ENCODE measurements around the gene IL4.

IL4 gene

DNA sequence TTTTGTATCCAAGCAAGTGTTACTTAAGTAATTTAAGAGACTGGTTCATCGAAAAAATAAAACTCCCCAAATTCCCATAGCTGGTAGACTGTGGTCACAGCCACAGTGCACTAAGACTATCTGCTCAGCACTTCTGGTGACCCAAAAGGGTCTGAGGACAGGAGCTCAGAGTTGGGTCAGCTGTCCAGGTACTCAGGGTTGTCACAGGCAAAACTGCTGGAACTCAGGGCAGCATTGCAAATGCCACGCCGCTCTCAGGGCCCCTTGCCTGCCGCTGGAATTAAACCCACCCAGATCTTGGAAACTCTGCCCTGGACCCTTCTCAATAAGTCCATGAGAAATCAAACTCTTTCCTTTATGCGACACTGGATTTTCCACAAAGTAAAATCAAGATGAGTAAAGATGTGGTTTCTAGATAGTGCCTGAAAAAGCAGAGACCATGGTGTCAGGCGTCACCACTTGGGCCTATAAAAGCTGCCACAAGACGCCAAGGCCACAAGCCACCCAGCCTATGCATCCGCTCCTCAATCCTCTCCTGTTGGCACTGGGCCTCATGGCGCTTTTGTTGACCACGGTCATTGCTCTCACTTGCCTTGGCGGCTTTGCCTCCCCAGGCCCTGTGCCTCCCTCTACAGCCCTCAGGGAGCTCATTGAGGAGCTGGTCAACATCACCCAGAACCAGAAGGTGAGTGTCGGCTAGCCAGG lies 16.0 kb upstream of the IL4 start, which contains the start of gene IL13:
Gene IL13 (plus strand): TSS at position 498 of the 705 bp plus-strand sequence. CDS start 14 bp downstream, at position 512.
- H3K9ac ChIP-seq (ENCODE audit: low read depth in 1 of 2, low read length in 2 of 2): no peak within 1 kb of the TSS
- H3K27me3 ChIP-seq (ENCODE audit: control insufficient read depth in 1 of 2, insufficient read depth in 2 of 2, low read length in 2 of 2): peaks cover 7 to 8% of the 10 kb centered on the region in 2 donors
- peaks cover under 1 to 13% of the 10 kb centered on the region in 2 donors for H3K4me1 ChIP-seq (ENCODE audit: control insufficient read depth in 1 of 2, insufficient read depth in 2 of 2, low read length in 2 of 2)
- H3K9me3 ChIP-seq (ENCODE audit: control insufficient read depth in 1 of 2, low read length in 2 of 2): no peaks in the 10 kb centered on the region
- no peak within 1 kb of the TSS for H3K27ac ChIP-seq (ENCODE audit: low read depth, low read length)
- no peak within 1 kb of the TSS for H3K4me3 ChIP-seq (ENCODE audit: low read depth in 1 of 2, low read length in 2 of 2)
- H3K36me3 ChIP-seq (ENCODE audit: control insufficient read depth in 1 of 2, insufficient read depth in 2 of 2, low read length in 2 of 2): no peaks in the 10 kb centered on the region

DNA sequence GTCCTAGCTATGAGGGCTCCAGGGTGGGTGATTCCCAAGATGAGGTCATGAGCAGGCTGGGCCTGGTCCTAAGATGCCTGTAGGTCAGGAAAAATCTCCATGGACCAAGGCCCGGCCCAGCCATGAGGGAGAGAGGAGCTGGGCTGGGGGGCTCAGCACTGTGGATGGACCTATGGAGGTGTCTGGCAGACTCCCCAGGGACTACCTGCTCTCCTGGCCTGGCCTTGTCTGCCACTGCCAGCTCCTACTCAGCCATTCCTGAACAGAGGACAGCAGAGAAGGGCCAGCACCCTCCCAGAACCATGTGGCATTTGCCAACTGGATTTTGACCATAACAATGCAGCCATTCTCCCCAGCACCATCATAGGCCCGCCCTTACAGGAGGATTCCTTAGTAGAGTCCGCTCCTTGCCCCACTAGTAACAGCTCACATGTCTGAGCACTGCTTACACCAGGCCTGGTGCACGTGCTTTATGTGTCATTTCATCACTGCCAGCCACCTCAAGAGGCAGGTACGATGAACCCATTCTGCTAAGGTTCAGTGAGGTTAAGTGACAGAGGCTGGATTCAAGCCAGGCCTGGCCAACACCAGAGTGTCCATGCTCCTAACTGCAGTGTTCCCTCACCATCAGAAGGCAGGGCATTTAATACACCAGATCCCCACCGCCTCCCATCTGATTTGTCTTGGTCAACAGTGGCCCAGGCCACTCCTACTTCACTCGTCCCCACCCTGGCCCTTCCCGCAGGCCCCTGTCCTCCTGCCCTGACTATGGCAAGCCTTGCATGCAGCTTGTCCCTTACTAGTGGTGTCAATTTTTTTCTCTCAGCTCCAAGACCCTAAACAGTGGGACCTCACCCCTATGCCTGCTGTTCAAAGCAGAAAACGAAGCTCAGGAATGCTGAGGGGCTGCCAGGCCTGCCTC lies 15.1 kb upstream of the IL4 start:
- Histone ChIP-seq H3K27ac (ENCODE audit: low read depth, low read length) (no peak overlapping the region), H3K27me3 (ENCODE audit: control insufficient read depth in 1 of 2, insufficient read depth in 2 of 2, low read length in 2 of 2) (peaks cover 7 to 8% of the 10 kb centered on the region in 2 donors)

DNA sequence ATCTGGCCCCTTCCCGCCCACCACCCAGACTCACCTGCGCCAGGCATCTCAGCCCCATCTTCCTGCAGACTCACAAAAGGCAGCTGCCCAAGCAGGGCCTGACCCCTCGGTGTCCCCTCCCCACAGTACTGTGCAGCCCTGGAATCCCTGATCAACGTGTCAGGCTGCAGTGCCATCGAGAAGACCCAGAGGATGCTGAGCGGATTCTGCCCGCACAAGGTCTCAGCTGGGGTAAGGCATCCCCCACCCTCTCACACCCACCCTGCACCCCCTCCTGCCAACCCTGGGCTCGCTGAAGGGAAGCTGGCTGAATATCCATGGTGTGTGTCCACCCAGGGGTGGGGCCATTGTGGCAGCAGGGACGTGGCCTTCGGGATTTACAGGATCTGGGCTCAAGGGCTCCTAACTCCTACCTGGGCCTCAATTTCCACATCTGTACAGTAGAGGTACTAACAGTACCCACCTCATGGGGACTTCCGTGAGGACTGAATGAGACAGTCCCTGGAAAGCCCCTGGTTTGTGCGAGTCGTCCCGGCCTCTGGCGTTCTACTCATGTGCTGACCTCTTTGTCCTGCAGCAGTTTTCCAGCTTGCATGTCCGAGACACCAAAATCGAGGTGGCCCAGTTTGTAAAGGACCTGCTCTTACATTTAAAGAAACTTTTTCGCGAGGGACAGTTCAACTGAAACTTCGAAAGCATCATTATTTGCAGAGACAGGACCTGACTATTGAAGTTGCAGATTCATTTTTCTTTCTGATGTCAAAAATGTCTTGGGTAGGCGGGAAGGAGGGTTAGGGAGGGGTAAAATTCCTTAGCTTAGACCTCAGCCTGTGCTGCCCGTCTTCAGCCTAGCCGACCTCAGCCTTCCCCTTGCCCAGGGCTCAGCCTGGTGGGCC lies 13.9 kb upstream of the IL4 start:
- Histone ChIP-seq H3K4me3 (ENCODE audit: low read depth in 1 of 2, low read length in 2 of 2) (no peak overlapping the region), H3K27me3 (ENCODE audit: control insufficient read depth in 1 of 2, insufficient read depth in 2 of 2, low read length in 2 of 2) (peaks cover 7 to 8% of the 10 kb centered on the region in 2 donors), H3K9me3 (ENCODE audit: control insufficient read depth in 1 of 2, low read length in 2 of 2) (no peaks in the 10 kb centered on the region), H3K4me1 (ENCODE audit: control insufficient read depth in 1 of 2, insufficient read depth in 2 of 2, low read length in 2 of 2) (peaks cover 20 to 33% of the 10 kb centered on the region in 2 donors), H3K9ac (ENCODE audit: low read depth in 1 of 2, low read length in 2 of 2) (no peak overlapping the region), H3K36me3 (ENCODE audit: control insufficient read depth in 1 of 2, insufficient read depth in 2 of 2, low read length in 2 of 2) (no peaks in the 10 kb centered on the region), H3K27ac (ENCODE audit: low read depth, low read length) (no peak overlapping the region)

More for the DNA sequence above, 15.1 kb upstream of the IL4 start:
- Histone ChIP-seq H3K36me3 (ENCODE audit: control insufficient read depth in 1 of 2, insufficient read depth in 2 of 2, low read length in 2 of 2) (no peaks in the 10 kb centered on the region), H3K9me3 (ENCODE audit: control insufficient read depth in 1 of 2, low read length in 2 of 2) (no peaks in the 10 kb centered on the region), H3K4me1 (ENCODE audit: control insufficient read depth in 1 of 2, insufficient read depth in 2 of 2, low read length in 2 of 2) (peaks cover 8 to 21% of the 10 kb centered on the region in 2 donors), H3K4me3 (ENCODE audit: low read depth in 1 of 2, low read length in 2 of 2) (no peak overlapping the region), H3K9ac (ENCODE audit: low read depth in 1 of 2, low read length in 2 of 2) (no peak overlapping the region)

DNA sequence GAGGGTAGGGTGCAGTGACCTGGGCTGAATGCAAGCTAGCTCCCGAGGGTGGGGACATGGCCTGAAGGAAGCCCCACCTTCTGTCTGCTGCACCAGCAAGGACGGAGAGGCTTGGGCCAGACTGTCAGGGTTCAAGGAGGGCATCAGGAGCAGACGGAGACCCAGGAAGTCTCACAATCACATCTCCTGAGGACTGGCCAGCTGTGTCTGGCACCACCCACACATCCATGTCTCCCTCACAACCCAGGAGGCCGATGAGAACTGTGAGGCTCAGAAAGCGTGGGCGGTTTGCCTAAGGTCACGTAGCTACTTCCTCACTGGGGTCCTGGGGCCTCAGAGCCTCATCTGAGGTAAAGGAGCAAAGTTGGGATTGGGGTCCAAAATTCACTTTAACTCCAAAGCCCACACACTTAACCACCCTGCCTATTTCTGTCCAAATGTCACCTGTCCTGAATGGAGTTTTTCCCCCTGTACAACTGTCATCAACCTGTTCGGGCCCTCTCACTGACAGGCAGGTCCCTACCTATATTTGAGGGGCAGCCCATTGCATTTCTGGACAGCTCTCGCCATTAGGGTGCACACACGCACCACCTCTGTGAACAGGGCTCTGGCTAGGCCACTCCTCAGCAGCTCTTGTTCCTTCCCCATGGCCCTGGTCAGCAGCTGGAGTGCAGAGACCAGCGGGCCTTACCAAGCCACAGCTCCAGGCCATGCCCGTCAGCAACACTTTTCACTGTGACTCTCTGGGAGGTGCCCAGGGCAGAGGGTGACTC lies 12.4 kb upstream of the IL4 start:
- Histone ChIP-seq H3K27me3 (ENCODE audit: control insufficient read depth in 1 of 2, insufficient read depth in 2 of 2, low read length in 2 of 2) (peaks cover 2 to 4% of the 10 kb centered on the region in 2 donors), H3K9me3 (ENCODE audit: control insufficient read depth in 1 of 2, low read length in 2 of 2) (no peaks in the 10 kb centered on the region), H3K27ac (ENCODE audit: low read depth, low read length) (no peak overlapping the region), H3K9ac (ENCODE audit: low read depth in 1 of 2, low read length in 2 of 2) (no peak overlapping the region), H3K4me3 (ENCODE audit: low read depth in 1 of 2, low read length in 2 of 2) (no peak overlapping the region), H3K4me1 (ENCODE audit: control insufficient read depth in 1 of 2, insufficient read depth in 2 of 2, low read length in 2 of 2) (peaks cover 23 to 35% of the 10 kb centered on the region in 2 donors), H3K36me3 (ENCODE audit: control insufficient read depth in 1 of 2, insufficient read depth in 2 of 2, low read length in 2 of 2) (no peaks in the 10 kb centered on the region)

DNA sequence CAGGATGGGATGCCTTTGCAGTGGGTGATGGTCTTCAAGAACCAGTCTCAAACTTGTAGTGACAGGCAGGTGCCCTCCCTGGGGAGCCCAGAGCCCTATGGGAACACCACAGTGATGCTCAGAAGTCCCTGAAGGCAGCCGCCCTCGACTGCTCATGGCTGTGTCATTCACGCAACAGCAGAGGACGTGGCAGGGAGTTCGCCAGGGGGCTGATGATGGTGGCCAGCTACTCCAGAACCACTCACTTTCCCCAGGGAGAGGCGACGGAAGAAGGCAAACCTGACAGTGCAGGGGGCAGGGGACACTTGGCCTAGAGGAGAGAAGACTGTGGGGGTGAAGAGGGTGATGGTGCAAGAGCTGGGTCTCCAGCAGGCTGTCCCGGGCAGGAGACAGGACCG lies 11.8 kb upstream of the IL4 start:
- Histone ChIP-seq H3K27me3 (ENCODE audit: control insufficient read depth in 1 of 2, insufficient read depth in 2 of 2, low read length in 2 of 2) (no peaks in the 10 kb centered on the region), H3K9ac (ENCODE audit: low read depth in 1 of 2, low read length in 2 of 2) (no peak overlapping the region), H3K36me3 (ENCODE audit: control insufficient read depth in 1 of 2, insufficient read depth in 2 of 2, low read length in 2 of 2) (no peaks in the 10 kb centered on the region), H3K4me3 (ENCODE audit: low read depth in 1 of 2, low read length in 2 of 2) (no peak overlapping the region), H3K4me1 (ENCODE audit: control insufficient read depth in 1 of 2, insufficient read depth in 2 of 2, low read length in 2 of 2) (peaks cover 27 to 36% of the 10 kb centered on the region in 2 donors), H3K27ac (ENCODE audit: low read depth, low read length) (no peak overlapping the region), H3K9me3 (ENCODE audit: control insufficient read depth in 1 of 2, low read length in 2 of 2) (no peaks in the 10 kb centered on the region)

DNA sequence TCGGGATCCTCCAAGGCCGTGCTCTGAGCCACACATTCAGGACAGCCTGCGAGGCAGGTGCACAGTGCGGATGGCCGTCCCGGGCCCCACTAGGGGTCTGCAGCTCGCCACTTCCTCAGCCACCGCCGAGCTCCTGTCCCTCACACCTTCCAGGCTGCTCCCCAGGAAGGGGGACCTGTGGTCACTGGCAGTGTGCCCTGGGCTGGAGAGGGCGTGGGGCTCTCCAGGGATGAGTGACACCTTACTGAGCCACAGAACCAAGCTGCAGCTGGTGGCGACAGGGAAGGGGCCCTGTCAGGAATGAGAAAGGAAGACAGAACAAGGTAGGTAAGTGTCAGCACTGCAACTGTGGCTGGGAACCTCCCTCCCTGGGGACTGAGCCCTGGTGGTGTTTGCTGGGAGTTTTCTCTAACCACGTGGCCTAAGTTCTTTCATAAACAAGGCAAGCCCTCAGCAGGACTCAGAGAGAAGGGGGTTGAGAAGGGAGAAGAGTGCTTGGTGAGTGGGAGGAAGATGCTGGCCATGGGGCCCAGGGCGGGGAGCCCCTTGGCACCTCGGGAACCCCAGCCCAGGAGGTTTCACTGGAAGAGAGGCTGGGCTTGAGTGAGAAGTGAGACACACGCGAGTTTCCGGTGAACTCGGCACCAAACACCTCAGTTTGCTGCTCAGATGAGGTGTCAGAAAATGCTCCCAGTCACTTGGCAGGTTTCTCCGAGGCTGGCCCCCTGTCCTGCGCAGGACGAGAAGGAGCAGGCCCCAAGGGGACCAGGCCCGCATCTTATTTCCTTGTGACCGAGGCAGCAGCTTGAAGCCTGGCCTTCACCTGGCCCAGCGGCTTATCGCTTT lies 10.6 kb upstream of the IL4 start:
- no peak overlapping the region for H3K4me3 ChIP-seq (ENCODE audit: low read depth in 1 of 2, low read length in 2 of 2)
- no peaks in the 10 kb centered on the region for H3K27me3 ChIP-seq (ENCODE audit: control insufficient read depth in 1 of 2, insufficient read depth in 2 of 2, low read length in 2 of 2)
- no peaks in the 10 kb centered on the region for H3K36me3 ChIP-seq (ENCODE audit: control insufficient read depth in 1 of 2, insufficient read depth in 2 of 2, low read length in 2 of 2)
- H3K27ac ChIP-seq (ENCODE audit: low read depth, low read length): no peak overlapping the region
- H3K9me3 ChIP-seq (ENCODE audit: control insufficient read depth in 1 of 2, low read length in 2 of 2): no peaks in the 10 kb centered on the region
- no peak overlapping the region for H3K9ac ChIP-seq (ENCODE audit: low read depth in 1 of 2, low read length in 2 of 2)
- peaks cover 27 to 36% of the 10 kb centered on the region in 2 donors for H3K4me1 ChIP-seq (ENCODE audit: control insufficient read depth in 1 of 2, insufficient read depth in 2 of 2, low read length in 2 of 2)

DNA sequence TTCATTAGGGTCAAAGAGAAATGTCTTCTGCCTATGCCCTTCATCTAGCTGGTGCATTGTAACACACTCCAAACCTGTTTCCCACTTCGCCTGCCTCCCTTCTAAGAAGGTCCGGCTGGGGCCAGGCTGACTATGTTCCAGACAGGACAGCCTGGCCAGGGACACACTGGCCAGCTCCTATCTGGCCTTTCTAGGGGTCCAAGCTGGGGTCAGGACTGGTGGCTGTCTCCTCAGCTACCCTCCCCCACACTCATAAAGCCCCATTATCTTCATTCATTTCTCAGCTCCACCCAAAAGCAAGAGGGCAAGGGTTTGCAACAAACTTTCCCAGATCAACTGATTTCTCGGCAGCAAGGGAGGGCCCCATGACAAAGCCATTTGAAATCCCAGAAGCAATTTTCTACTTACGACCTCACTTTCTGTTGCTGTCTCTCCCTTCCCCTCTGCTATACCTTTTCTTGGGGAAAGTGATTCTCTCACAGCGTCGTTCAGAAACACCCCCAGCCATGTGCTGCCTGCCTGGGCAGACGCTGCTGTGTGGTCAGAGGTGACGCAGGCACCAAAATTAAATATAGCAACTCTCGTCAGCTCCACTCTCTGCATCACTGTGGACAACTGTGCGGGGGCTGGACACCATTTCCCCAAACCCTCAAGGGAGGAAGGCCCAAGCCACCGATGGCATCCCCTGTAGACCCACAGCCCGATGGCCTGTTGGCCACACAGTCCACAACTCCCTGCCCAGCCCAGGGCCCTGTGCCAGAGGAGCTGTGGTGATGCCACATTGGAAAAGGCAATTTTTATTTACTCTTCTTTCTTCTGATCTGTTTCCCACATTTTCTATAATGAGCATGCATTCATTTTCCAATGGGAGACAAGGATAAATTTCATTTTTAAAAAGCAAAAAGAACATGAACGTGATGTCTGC lies 9.8 kb upstream of the IL4 start:
- H3K36me3 ChIP-seq (ENCODE audit: control insufficient read depth in 1 of 2, insufficient read depth in 2 of 2, low read length in 2 of 2): no peaks in the 10 kb centered on the region
- H3K4me1 ChIP-seq (ENCODE audit: control insufficient read depth in 1 of 2, insufficient read depth in 2 of 2, low read length in 2 of 2): peaks cover 27 to 36% of the 10 kb centered on the region in 2 donors
- H3K27me3 ChIP-seq (ENCODE audit: control insufficient read depth in 1 of 2, insufficient read depth in 2 of 2, low read length in 2 of 2): no peaks in the 10 kb centered on the region
- no peak overlapping the region for H3K27ac ChIP-seq (ENCODE audit: low read depth, low read length)
- H3K9me3 ChIP-seq (ENCODE audit: control insufficient read depth in 1 of 2, low read length in 2 of 2): no peaks in the 10 kb centered on the region
- H3K9ac ChIP-seq (ENCODE audit: low read depth in 1 of 2, low read length in 2 of 2): no peak overlapping the region
- H3K4me3 ChIP-seq (ENCODE audit: low read depth in 1 of 2, low read length in 2 of 2): no peak overlapping the region

DNA sequence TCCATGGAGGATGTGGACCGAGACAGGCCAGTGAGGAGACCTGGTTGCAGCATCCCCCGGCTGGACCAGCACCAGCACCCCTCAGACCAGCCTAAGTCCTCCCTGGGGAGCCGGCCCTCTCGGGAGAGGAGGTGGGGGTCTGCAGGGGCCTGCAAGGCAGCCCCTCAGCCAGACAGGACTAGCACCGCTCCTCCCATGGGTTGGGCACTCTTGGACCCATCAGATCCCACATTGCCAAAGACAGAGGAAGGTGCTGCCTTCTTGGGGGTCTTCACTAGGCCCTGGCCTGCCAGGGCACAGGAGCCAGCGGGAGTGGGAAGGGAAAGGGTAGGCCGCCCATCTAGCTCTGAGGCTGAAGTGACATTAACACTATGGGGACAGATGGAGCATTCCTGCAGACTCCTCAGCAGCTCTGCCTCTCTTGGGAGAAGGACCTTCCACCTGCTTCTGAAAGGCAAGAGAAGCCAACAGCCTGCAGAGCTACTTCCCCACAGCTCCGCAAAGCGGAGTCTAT lies 9.0 kb upstream of the IL4 start:
- H3K4me1 ChIP-seq (ENCODE audit: control insufficient read depth in 1 of 2, insufficient read depth in 2 of 2, low read length in 2 of 2): peaks cover 33 to 36% of the 10 kb centered on the region in 2 donors
- H3K27ac ChIP-seq (ENCODE audit: low read depth, low read length): no peak overlapping the region
- H3K36me3 ChIP-seq (ENCODE audit: control insufficient read depth in 1 of 2, insufficient read depth in 2 of 2, low read length in 2 of 2): no peaks in the 10 kb centered on the region
- H3K9me3 ChIP-seq (ENCODE audit: control insufficient read depth in 1 of 2, low read length in 2 of 2): no peaks in the 10 kb centered on the region
- no peak overlapping the region for H3K9ac ChIP-seq (ENCODE audit: low read depth in 1 of 2, low read length in 2 of 2)
- H3K27me3 ChIP-seq (ENCODE audit: control insufficient read depth in 1 of 2, insufficient read depth in 2 of 2, low read length in 2 of 2): no peaks in the 10 kb centered on the region
- no peak overlapping the region for H3K4me3 ChIP-seq (ENCODE audit: low read depth in 1 of 2, low read length in 2 of 2)
